SK-N-MC (cell line): ENCODE measurements around the gene MINDY4B.

ENCODE experiments used
- EZH2 ChIP-seq: fragments of 200-600 bp; sonication (generic); IDR thresholded peaks from one replicate; pipeline ENCODE4 v1.6.1; 2017; ENCODE audit warnings: antibody characterized with exemption
- POLR2AphosphoS5 ChIP-seq: IDR thresholded peaks from 2 replicates; pipeline ENCODE4 v1.6.1; 2012; ENCODE audit warnings: mild to moderate bottlenecking, low read depth, low read length, borderline replicate concordance

DNA sequence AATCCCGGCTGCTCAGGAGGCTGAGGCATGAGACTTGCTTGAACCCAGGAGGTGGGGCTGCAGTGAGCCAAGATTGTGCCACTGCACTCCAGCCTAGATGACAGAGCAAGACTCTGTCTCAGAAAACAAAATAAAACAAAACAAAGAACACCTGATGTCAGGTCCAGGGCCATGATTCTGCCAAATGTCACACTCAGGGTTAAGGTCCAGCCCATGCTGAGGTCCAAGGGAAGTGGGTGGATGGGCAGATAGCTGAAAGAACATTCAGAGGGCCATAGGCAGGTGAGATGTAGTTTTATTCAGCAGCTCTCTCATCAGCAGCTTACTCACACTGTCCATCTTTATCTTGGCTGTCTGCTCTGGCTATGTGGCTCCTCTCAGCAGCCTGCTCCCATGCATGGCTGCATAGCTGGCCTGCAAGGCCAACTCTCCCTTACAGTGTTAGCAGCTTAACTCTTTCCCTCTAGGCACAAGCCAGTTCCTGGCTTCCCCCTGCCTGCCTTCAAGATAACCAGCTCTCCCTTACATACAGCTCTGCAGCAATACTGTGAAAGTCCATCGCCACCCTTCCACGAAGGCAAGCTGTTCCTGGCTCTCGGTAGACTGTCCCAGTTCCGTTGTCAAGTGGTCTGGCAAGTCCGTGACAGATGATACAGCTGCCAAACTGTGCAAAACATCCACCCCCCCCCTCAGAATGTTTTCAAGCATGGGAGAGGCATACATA is 79.9 kb downstream of the MINDY4B start:
- TF ChIP-seq EZH2 (no peak), POLR2AphosphoS5 (no peak)
